Activated CD4-positive, alpha-beta T cell treated with anti-CD3 and anti-CD28 coated beads for 48 hours (primary cell): ENCODE measurements around the gene IRS1.

Source experiments
- DNase-seq: peaks from one replicate; pipeline ENCODE4 v3.0.0-alpha.2; 2020

The IRS1 gene

DNA sequence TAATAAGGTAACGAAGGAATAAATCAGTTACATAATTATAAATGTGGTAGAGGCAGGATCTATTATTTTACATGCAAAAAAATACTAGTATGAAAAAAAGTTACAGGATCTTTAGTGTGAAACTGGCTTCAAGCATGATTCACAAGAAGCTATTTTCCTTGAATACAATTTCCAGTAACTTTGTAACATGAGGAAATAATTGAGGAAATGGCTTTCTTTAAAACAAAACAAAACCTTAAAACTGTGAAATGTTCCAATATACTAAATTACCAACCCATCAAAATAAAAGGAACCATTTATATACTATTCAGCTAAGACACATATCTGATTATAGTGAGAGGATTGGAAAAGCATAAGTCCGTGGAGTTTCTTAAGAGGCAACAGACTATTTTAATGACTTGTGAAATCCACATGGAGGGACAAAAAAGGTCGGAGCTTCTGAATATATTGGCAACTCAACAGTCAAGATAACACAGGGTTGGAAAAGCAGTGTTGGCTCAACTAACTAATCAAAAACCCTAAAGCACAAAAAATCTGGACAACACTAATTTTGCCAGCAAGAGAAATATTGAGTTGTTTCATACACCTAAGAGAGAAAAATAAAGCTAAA, 10.6 kb downstream of the IRS1 start:
- DNase-seq, result no peak

DNA sequence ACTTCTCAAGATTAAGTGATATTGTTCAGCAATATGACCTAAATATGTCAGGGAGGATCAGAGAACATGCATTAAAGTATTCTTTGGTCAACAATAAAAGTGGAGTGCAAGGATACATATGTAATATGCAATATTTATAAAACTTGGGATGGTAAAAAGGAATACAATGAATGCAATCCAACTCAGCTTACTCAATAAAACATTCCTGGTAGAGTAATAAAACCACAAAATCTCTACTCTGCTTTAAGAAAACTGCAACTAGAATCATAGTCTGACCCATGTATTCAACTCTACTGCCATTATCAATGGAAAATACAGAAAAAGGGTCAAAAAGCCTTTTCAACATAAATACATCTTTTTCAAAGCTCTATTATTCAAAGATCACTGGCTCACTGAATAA, 11.6 kb downstream of the IRS1 start:
- no peak for DNase-seq

DNA sequence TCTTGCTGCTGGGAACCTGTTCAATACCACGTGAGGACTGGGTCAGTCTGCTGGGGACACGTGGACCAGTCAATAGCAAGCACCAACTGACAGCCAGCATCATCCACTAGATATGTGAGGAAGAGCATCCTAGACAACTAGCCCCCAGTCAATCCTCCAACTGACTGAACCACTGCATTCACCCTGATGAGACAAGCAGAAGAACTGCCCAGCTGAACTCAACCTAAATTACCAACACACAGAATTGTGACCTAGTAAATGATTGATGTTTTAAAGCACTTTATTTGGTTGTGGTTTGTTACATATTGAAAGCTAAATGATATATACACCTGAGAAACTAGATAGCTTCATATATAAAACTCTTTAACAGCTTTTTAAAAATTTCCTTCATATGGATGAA, 15.7 kb downstream of the IRS1 start:
- no peak for DNase-seq

DNA sequence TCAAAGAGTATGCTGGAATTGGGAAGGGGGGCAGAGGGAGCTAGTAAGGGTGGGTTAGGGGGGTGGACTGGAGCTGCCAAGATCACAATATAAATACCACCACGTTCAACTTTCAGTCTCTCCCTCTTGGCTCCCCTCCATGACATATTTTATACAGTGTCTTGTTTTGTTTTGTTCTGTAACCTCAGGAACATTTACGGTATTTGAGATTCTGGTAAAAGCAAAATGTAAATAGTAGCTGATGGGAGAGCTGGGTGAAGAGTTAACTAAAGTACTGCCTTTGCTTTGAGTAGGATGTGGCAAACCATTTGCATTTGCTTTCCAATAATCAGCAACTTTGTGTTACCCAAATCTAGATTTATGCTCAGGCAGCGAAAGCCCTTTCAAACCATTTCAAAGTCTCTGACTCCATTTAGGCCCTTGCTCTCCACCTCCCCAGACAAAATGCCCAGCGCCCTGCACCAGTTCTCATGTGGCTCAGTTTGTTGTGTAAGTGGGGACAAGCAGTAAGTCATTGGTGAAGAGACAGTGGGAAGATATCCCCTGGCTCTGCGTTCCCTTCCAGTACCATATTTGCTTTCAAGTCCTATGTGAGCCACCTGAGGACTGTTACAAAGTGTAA, 17.4 kb downstream of the IRS1 start:
- DNase-seq, result no peak

DNA sequence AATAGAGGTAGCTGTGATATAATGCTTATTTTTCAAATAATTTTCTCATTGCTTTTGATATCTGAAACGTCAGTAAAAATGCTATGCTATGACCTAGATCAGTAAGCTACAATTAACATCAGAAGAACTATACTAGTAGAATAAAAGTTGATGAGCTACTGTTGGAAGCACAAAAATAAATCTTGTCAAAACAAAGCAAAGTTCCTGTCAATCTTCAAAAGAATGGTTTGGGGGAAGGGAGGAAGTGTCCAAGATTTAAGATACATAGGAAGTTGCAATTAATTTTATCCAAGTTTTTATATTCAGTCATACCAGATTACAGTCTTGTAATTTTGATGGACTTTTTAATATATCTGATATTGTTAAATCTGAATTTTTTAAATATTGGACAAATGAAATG, 19.2 kb downstream of the IRS1 start:
- no peak for DNase-seq

DNA sequence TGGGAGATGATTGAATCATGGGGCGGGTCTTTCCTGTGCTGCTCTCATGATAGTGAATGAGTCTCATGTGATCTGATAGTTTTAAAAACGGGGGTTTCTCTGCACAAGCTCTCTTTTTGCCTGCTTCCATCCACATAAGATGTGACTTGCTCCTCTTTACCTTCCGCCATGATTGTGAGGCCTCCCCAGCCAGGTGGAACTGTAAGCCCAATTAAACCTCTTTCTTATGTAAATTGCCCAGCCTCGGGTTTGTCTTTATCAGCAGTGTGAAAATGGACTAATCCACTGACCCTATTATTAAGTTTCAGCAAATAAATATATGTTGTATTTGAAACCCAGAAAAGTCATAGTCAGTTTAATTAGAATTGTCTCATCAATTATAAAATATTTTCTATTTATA, 22.0 kb downstream of the IRS1 start:
- DNase-seq, result no peak

DNA sequence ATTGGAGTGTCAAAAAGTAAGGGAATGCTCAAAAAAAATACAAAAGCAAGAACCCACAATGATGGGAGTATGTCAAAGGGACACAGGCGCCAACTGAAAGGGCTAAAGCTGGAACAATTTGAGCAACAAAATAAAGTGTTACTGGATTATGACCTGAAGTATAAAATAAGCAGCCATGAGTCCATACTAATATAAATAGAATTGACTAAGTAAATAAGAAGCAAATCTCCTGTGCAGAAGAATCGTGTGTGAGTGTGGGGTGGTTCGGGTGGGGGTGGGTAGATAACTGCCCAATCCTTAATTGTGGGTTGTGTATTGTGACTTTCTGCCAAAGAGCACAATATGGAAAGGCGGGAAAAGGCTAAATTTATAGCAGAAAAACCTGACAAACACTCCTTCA, 23.5 kb downstream of the IRS1 start:
- DNase-seq, result no peak

DNA sequence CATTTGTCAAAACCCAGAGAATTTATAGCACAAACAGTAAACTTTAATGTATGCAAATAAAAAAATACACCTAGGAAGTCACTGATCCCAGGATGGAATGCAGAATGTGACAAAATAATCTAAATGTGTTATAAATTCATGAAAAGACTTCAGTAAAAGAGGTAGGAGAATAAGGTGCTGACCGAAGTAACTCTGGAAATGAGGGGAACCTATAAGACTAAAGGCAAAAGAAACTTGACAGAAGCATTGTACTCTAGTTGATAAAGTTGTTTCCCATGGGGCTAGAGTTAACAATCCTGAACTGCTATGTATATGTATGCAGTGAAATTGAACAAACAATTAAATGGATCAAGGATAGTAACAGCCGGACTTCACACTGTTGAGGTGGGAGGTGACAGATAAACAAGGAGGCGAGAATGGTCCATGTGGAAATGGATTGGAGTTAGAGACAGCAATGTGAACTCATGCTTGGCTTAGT, 24.5 kb downstream of the IRS1 start:
- DNase-seq, result no peak

DNA sequence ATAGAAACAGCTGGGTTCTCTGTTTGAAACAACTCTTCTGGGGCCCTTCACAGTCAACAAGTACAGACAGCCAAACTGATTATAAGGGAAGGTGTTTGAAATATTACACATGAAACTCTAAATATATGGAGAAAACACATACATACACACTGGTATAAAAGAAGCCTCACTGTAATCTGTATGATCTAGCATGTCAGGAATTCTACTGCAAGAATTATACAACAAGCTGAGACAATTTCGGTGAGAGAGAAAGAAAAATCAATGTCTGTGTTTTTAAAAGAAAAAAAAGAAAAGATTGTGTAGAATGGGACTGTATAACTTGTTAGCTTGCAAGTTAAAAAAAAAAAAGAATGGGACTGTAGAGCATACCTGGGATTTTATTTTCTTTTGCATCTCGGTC, 26.3 kb downstream of the IRS1 start:
- no peak for DNase-seq

DNA sequence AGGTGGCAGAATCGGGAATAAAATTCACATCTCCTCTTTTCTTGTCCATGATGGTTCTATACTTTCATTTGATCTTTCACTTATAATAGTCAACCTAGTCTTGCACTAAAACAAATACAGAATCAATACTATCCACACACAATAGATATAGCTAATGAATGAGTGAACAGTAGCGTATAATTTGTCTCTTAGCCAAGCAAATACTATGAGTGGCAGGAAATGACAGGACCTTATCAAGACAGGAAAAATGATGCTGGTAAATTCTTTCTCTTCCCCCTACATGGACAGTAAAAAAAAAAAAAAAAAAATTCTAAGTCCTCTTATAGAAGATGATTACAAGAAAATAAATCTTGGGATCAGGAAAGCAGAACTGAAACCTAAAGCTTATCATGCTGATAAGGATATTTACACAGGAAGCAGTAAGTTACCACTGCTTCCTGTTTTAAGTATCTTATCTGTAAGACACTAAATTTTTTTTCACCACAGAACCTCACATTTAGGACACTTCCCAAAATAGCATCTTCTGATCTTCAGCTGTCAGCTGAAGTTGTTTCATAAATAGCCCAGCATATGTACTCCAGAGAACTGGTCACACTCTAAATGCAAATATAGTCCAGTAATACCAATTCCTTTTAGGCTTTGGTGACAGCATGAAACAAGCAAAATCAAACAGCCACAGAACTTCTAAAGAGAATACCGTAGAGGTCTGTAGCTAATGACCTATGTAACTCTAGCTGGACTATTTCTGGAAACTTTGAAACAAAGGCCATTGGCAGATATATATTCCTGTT, 27.0 kb downstream of the IRS1 start:
- DNase-seq, result no peak

DNA sequence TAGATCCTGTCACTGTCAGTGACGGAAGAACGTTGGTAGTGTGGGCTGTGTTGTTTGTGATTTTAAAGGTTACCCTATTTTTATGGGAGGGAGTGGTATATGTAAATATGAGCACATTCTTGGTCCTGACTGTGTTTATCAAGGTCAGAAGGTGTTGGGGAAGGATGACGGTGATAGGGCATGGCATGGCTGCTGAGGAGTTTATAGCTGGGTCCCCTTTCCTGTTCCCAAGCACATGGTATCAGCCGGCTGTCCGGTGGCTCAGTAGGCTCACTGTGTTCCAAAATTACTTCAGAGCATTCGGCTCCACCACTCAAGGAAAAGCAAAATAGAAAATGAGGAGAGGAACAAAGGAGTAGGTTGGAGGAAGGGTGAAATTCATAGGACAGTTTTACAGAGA, 28.6 kb downstream of the IRS1 start:
- DNase-seq, result no peak

DNA sequence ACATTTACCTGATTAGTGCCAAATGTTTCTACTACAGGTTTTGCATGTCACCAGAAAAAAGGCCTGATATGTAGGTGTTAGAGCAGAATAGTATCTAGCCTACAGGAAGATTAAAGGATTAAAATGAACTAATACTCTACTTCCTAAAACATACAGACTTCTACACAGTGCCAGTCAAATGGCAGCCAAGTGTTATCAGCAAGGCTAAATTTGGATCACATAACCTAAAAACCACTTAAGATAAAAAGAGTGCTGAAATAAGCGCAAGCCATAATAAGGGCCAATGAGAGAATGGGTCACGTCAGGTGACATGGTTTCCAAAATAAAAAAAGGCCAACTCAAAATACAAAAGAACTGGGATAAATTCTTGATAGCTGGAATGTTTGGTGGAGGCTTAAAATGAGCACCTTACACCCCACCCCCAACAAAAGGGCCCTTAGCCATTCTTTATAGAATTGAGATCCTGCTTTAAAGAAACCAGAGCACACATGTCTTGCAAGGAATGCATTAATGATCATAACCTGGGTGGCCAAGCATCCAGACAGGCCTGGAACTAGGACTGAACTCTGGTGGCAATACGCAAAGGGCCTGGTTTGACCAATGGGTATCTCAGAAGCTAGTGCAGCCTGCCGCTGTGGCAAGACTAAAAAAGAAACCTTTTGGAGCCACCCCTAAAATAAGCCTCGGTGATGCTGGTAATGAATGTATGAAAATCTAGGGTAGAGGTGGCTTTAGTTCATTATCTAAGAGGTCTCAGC, 32.4 kb downstream of the IRS1 start:
- DNase-seq, result no peak

DNA sequence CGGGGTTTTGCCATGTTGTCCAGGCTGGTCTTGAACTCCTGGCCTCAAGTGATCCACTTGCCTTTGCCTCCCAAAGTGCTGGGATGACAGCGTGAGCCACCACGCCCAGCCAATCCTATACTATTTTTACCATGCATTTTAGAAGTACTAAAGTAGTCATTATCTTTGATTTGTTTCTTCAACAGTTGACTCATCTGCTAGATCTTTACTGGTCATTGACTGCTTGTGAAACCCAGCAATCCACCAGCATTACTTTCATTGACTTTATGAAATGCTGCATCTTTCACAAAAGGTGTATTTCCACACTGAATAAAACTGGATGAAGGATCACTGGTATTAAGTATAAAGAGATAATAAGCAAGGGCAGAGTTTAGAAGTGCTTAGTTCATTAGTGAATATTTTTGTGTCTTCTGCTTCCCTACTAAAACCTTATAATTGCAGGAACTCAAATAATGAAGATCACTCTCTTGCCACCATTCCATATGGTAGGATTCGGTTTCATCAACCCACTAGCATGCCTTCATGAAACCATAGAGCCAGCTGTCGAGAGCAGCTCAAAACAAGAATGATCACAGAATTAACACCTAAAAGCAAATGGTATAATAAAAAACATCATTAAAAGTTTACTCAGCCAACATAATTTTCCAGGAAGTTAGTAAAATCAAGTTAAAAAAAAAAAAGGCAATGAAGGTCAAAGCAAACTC, 33.1 kb downstream of the IRS1 start:
- DNase-seq, result no peak

DNA sequence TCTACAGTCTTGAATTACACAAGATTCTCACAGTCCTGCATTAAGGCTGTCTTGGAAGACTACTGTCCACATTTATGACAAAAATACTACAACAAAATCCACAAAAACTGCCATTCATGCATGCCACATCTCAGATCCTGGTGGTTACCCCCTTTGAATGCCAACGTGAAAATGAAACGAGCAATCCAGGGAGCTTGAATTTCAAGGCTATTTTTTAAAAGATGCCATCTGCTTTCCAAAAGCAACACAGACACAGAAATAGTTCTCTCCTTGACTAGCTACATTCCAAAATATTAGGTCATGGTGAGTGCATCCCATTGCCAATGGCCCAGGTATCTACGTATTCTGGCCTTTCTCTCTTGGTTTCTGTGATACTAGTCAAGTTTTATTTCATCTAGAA, 36.3 kb downstream of the IRS1 start:
- DNase-seq, result no peak

DNA sequence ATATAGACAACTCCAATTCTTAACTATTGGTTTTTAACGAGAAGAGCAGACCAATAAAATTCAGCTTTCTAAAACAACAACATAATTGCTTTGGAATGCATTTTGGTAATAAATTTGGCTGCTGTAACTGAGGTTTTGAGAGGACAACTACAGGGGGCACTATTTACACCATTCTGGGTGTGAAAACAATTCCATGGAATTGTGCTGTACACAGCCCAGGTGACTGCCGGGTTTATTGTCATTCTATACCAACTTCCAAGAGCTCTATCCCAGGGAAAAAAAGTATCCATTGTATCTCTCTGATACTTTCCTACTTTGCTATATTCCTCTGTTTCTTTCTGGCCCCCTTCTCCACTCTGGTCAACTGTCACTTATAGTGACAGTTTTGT, 38.4 kb downstream of the IRS1 start:
- no peak for DNase-seq

DNA sequence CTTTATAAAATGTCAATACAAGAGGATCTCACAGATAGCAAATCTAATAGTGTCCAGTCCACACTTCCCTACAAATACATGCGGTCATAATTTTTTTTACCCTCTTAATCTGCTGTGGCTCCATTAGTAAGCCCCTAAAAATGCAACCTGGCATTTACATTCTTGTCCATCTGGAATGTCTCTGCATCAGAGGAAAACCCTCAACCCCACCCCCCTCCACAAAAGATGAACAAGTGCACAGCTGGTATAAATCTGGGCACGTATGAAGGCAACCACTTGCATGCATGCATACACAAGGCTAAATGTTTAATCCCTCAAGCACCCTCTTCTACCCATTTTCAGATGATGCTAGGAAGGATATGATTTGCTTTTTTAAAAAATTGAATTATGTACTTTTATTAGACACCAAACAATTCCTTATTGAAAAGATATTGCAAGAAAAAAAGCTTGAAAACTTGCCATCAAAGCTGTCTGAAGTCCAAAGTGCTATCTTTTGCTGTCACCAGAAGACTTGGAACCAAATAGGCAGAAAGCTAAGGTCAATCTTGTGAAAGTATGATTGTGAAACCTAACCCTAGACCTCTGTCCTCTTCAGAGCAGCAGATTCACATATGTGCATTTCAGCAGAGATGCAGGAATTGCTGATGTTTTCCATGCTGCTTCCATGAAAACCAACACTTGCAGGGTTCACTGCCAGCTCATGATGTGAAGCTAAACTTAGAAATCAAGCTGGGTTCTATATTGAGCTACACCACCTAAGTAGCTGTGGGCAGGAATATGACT, 39.0 kb downstream of the IRS1 start:
- DNase-seq, result no peak

DNA sequence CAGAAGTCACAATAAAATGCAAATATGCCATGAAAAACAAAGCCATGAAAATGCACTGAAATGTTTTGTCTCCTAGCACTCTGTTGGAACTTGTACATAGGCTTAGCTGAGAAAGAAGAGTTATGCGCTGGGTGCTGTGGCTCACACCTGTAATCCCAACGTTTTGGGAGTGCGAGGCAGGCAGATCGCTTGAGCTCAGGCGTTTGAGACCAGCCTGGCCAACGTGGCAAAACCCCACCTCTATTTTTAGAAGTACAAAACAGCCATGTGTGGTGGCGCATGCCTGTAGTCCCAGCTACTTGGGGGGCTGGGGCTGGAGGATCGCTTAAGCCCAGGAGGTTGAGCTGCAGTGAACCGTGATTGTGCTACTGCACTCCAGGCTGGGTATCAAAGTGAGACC, 39.9 kb downstream of the IRS1 start:
- DNase-seq, result no peak

DNA sequence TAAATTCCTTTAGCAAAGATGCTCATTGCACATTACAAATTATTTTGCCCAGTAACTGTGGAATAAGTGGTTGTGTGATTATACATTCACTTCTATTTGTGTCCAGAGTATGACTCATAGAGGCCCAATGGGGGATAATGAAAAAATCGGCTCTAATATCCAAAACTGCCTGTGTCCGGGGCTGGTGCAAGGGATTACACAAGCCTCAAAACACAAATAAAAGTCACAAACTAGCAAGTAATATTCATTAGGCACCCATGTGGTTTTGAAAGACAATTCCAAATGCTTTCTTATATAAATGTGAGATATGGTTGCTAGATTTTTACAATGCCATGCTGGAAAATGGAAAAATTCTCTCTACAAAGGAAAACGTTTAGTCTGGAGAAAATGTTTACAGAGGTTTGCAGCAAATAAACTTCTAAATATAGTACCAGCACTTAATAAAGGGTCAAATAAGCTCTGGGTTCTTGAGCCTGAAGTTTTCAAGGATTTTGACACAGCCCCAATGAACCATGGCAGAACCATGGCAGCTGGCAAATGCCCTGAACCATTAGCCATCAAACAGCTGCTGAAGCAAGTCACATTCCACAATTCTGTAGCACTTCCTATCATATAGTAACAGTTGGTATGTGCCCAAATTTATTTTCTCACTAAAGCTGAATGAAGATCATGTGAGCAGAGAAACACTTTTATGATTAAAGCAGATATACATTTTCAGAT, 40.5 kb downstream of the IRS1 start:
- DNase-seq, result no peak

DNA sequence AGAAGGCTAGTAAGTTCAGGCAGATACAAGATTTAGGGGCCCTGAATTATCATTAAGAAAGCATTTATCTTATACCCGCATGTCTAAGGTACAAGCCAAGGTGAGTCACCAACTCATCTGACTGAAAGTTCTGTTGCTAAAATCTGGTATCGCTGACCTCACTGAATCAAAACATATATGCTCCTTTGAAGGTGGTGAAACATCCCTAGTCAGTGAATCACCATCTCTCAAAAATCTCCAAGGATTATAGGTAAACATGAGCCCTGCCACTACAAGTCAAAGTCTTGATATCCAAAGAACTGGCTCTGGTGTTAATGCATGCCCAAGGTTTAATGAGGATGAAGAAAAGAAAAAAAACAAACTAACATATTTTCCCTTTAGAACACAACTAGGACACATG, 43.5 kb downstream of the IRS1 start:
- no peak for DNase-seq

DNA sequence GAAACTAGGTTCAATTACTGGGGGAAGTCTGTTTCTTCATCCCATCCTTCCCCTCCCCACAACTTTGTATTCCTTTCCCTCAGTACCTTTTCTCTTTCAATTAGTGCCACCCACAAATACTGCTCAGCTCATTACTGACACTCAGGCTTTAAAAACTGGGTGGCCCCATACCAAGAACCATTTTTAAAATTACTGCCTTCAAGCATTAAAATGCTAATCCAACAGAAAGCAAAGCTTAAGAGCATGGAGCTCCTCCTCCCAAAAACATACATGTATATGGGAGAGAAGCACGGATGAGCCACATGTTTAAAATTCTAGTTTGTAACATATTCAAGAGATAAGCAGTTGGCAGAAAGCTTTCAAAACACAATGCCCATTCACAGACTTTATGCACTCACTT, 44.0 kb downstream of the IRS1 start:
- no peak for DNase-seq

DNA sequence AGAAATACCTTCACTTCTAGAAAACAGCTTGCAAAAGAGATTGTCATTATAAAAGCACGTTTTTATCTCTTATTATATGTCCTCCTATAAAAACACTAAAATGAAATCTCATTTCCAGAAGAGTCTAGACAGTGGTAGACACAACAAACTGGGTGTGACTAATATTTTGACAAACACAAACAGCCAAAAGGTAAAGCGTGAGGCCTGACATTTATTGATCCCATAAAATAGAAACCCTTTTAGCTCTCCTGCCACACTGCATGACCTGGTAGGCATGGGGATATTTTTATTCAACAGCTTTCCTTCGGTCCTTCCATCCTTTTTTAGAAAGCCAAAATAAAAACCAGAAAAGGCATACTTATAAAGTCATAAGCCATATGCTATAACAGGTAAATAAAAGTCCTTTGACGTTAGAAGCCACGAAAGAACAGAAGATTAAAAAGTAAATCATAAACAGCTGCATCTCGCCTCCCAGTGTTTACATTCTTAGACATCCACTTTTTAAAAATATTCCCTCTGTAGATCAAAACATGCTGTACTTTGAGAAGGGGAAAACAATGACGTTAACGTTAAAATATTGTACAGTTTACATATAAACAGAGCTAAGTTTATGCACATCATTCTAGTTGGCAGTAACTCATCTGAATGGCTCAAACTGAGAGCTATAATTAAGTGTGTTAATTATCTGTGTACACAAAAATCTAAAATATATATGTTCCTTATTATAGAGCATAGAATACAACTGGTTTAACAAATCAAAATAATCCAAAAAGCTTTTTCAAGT, 44.6 kb downstream of the IRS1 start:
- DNase-seq, result no peak
